Neural progenitor cell (in vitro differentiated cells): ENCODE results near the gene ADGRV1. TPM values are rescaled to one million over a fixed set of nuclear protein-coding genes. Genes with fewer than 3 reads are reported as not detected.
"Not testable (repeated sequence)": the region's sequence is repeated elsewhere in the genome, so short reads cannot be mapped to it uniquely, and the experiment has no call there.

ENCODE experiments used
- DNase-seq: peaks from one replicate; pipeline ENCODE4 v3.0.0-alpha.2; 2016; ENCODE audit warnings: low spot score
- H2AFZ ChIP-seq: fragments of 200-600 bp; sonication (generic); replicated peaks from 2 replicates; pipeline ENCODE4 v1.6.1; 2016; ENCODE audit warnings: antibody characterized with exemption
- H3F3A ChIP-seq: fragments of 200-600 bp; sonication (generic); 2 replicates; pipeline ENCODE4 v1.6.1; 2016; ENCODE audit warnings: antibody characterized with exemption, low read depth
- H3K27ac ChIP-seq: fragments of 200-600 bp; sonication (generic); 2 replicates; pipeline ENCODE4 v1.5.1; 2016; ENCODE audit warnings: mild to moderate bottlenecking
- H3K27me3 ChIP-seq: fragments of 200-600 bp; sonication (generic); 2 replicates; pipeline ENCODE4 v1.6.1; 2016; ENCODE audit warnings: mild to moderate bottlenecking, moderate library complexity
- H3K36me3 ChIP-seq: fragments of 200-600 bp; sonication (generic); 2 replicates; pipeline ENCODE4 v1.5.1; 2016
- H3K4me1 ChIP-seq: fragments of 200-600 bp; sonication (generic); 2 replicates; pipeline ENCODE4 v1.6.1; 2016; ENCODE audit warnings: mixed run types
- H3K4me2 ChIP-seq: fragments of 200-600 bp; sonication (generic); 2 replicates; pipeline ENCODE4 v1.6.1; 2016
- H3K4me3 ChIP-seq: fragments of 200-600 bp; sonication (generic); 2 replicates; pipeline ENCODE4 v1.5.1; 2016
- H3K79me2 ChIP-seq: fragments of 200-600 bp; sonication (generic); 2 replicates; pipeline ENCODE4 v1.6.1; 2016; ENCODE audit warnings: low read depth
- H3K9ac ChIP-seq: fragments of 200-600 bp; sonication (generic); 2 replicates; pipeline ENCODE4 v1.6.1; 2016
- H3K9me3 ChIP-seq: fragments of 200-600 bp; sonication (generic); 2 replicates; pipeline ENCODE4 v1.5.1; 2016; ENCODE audit warnings: low read depth
- H4K20me1 ChIP-seq: fragments of 200-600 bp; sonication (generic); 2 replicates; pipeline ENCODE4 v1.6.1; 2016; ENCODE audit warnings: low read depth
- H3K27ac Mint-ChIP-seq: 3 replicates; pipeline ENCODE4 v1.8.0; 2021; ENCODE audit warnings: mixed read lengths
- H3K27me3 Mint-ChIP-seq: 2 replicates; pipeline ENCODE4 v1.8.0; 2022; ENCODE audit warnings: low read depth, mild to moderate bottlenecking, inconsistent platforms, moderate library complexity, mixed read lengths; ENCODE audit not compliant: insufficient read depth
- H3K36me3 Mint-ChIP-seq: 3 replicates; pipeline ENCODE4 v1.8.0; 2021; ENCODE audit warnings: mixed read lengths
- H3K4me1 Mint-ChIP-seq: 3 replicates; pipeline ENCODE4 v1.8.0; 2021; ENCODE audit warnings: mixed read lengths
- H3K4me3 Mint-ChIP-seq: 3 replicates; pipeline ENCODE4 v1.8.0; 2021; ENCODE audit warnings: mild to moderate bottlenecking, moderate library complexity, mixed read lengths
- H3K9me3 Mint-ChIP-seq: 3 replicates; pipeline ENCODE4 v1.8.0; 2020; ENCODE audit warnings: mixed read lengths
- EZH2 ChIP-seq: fragments of 200-600 bp; sonication (generic); IDR thresholded peaks from 2 replicates; pipeline ENCODE4 v1.6.1; 2017; ENCODE audit warnings: antibody characterized with exemption, mild to moderate bottlenecking, moderate library complexity
- EZH2phosphoT487 ChIP-seq: fragments of 200-600 bp; sonication (generic); IDR thresholded peaks from 2 replicates; pipeline ENCODE4 v1.6.1; 2017; ENCODE audit warnings: antibody characterized with exemption
- total RNA-seq: library from RNA; depleted of rRNA; stranded (reverse); fragments of >200 nt; gene quantifications from 2 replicates; pipeline ENCODE4 v1.2.3, GENCODE V29; 2015; ENCODE audit warnings: low replicate concordance
- TF ChIP-seq, protein P1 (sequence below): fragments of 200-600 bp; sonication (generic); IDR thresholded peaks from 2 replicates; pipeline ENCODE4 v1.5.1; 2017; ENCODE audit warnings: antibody characterized with exemption, mild to moderate bottlenecking

The ADGRV1 gene
- total RNA-seq, 1 donor from 2014 or later, result 151 TPM

DNA sequence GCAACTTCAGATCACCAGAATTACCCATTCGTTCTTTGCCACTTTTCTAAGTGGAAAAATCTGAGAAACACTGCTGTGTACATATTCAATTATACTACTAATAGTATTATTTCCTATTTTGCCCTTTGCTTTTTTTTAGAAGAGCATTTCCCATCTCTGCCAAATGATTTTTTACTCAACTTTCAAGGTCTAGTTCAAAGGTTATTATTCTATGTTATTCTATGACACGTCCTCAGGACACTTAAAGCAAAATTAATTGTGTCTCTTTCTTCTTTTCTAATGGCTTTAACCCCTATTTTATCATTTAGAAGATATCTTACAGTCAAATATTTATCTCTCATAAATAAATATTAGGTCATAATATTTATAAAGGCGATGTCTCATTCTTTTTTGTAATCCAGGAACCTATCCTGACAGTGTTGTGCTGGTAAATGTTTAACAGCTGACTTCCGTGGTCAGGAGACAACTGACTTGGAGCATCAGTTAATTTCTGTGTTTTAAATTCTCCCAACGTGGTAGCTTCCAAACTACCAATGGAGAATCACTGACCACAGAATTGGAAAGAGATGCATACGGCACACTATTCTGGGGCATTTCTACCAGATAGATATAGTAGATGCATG, 449.3 kb downstream of the ADGRV1 start:
- H3K27me3 Mint-ChIP-seq, result no peaks in the 10 kb centered on the region
- Histone ChIP-seq H3K27me3 (no peaks in the 10 kb centered on the region), H3K4me2 (no peak overlapping the region), H3K4me3 (no peak overlapping the region), H3K9me3 (no peaks in the 10 kb centered on the region), H3K9ac (no peak overlapping the region), H2AFZ (no peak overlapping the region), H3F3A (no peaks in the 10 kb centered on the region), H3K79me2 (no peaks in the 10 kb centered on the region), H4K20me1 (no peaks in the 10 kb centered on the region), H3K4me1 (no peaks in the 10 kb centered on the region), H3K36me3 (no peaks in the 10 kb centered on the region), H3K27ac (no peak overlapping the region)
- H3K9me3 Mint-ChIP-seq, result no peaks in the 10 kb centered on the region
- DNase-seq, result no peak
- H3K27ac Mint-ChIP-seq, result no peak overlapping the region
- H3K36me3 Mint-ChIP-seq, result peaks cover 2% of the 10 kb centered on the region
- TF ChIP-seq, protein P1, sequence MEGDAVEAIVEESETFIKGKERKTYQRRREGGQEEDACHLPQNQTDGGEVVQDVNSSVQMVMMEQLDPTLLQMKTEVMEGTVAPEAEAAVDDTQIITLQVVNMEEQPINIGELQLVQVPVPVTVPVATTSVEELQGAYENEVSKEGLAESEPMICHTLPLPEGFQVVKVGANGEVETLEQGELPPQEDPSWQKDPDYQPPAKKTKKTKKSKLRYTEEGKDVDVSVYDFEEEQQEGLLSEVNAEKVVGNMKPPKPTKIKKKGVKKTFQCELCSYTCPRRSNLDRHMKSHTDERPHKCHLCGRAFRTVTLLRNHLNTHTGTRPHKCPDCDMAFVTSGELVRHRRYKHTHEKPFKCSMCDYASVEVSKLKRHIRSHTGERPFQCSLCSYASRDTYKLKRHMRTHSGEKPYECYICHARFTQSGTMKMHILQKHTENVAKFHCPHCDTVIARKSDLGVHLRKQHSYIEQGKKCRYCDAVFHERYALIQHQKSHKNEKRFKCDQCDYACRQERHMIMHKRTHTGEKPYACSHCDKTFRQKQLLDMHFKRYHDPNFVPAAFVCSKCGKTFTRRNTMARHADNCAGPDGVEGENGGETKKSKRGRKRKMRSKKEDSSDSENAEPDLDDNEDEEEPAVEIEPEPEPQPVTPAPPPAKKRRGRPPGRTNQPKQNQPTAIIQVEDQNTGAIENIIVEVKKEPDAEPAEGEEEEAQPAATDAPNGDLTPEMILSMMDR, result no peak
- TF ChIP-seq EZH2phosphoT487, result no peak
- TF ChIP-seq EZH2, result no peak
- no peak overlapping the region for H3K4me3 Mint-ChIP-seq
- peaks cover 4% of the 10 kb centered on the region for H3K4me1 Mint-ChIP-seq

DNA sequence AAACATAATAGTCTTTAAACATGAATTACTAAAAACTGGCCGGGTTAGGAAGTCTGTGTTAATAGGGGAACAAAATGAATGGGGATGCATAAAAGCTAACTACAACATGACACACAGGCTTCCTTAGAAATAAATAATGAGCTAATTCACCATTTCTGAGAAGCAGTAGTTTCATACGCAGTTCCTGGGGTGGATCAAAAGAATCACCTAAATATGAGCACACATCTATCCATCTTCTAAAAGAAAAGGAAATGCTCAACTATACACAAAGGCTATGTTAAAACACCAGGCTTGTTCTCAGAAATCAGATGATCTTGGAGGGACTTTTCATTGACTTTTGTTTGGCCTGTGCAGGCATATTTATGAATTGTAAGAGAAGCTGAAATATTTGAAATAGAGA, 451.5 kb downstream of the ADGRV1 start:
- no peaks in the 10 kb centered on the region for H3K27me3 ChIP-seq
- H3K4me3 ChIP-seq, result no peak overlapping the region
- no peaks in the 10 kb centered on the region for H3K36me3 ChIP-seq
- H2AFZ ChIP-seq, result no peak overlapping the region
- no peaks in the 10 kb centered on the region for H3F3A ChIP-seq
- no peak overlapping the region for H3K4me2 ChIP-seq
- Mint-ChIP-seq H3K9me3 (peaks cover 15% of the 10 kb centered on the region), H3K27me3 (peaks cover under 1% of the 10 kb centered on the region), H3K27ac (no peak overlapping the region), H3K36me3 (peaks cover 18% of the 10 kb centered on the region), H3K4me3 (no peak overlapping the region), H3K4me1 (peaks cover 4% of the 10 kb centered on the region)
- no peak overlapping the region for H3K9ac ChIP-seq
- no peak overlapping the region for H3K27ac ChIP-seq
- H4K20me1 ChIP-seq, result no peaks in the 10 kb centered on the region
- no peaks in the 10 kb centered on the region for H3K4me1 ChIP-seq
- no peaks in the 10 kb centered on the region for H3K9me3 ChIP-seq
- H3K79me2 ChIP-seq, result peaks cover 4% of the 10 kb centered on the region
- DNase-seq, result no peak
- TF ChIP-seq EZH2, result no peak
- TF ChIP-seq, protein P1, result no peak
- no peak for TF ChIP-seq EZH2phosphoT487

DNA sequence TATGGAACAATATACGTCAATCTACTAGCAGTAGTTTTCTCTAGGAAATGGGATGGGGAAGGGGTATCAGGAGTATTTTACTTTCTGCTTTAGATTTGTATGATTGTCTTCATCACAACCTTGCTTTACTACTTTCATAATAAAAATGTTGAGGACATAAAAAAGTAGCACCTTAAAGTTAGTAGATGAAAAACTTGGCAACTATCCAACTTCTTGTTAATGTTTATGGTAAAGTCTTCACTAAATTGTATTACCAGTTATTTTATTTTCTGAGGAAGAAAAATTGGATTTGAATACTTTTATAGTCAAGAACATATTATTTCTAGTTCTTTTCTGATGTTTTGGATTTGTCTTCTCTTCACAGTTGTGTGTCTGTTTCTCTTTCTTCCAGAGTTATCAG, 452.4 kb downstream of the ADGRV1 start:
- no peaks in the 10 kb centered on the region for H3K36me3 ChIP-seq
- no peaks in the 10 kb centered on the region for H3K4me1 ChIP-seq
- H2AFZ ChIP-seq, result no peak overlapping the region
- no peaks in the 10 kb centered on the region for H3K4me1 Mint-ChIP-seq
- H3K9me3 Mint-ChIP-seq, result peaks cover 23% of the 10 kb centered on the region
- H3K27ac Mint-ChIP-seq, result no peak overlapping the region
- TF ChIP-seq EZH2phosphoT487 (no peak), EZH2 (no peak)
- TF ChIP-seq, protein P1, result no peak
- H3K36me3 Mint-ChIP-seq, result peaks cover 23% of the 10 kb centered on the region
- no peak for DNase-seq
- H3K4me2 ChIP-seq, result no peak overlapping the region
- no peaks in the 10 kb centered on the region for H3K9me3 ChIP-seq
- peaks cover 2% of the 10 kb centered on the region for H3K27me3 Mint-ChIP-seq
- no peak overlapping the region for H3K4me3 ChIP-seq
- H3F3A ChIP-seq, result no peaks in the 10 kb centered on the region
- no peaks in the 10 kb centered on the region for H3K27me3 ChIP-seq
- peaks cover 4% of the 10 kb centered on the region for H3K79me2 ChIP-seq
- no peak overlapping the region for H3K4me3 Mint-ChIP-seq
- no peaks in the 10 kb centered on the region for H4K20me1 ChIP-seq
- no peak overlapping the region for H3K27ac ChIP-seq
- no peak overlapping the region for H3K9ac ChIP-seq

DNA sequence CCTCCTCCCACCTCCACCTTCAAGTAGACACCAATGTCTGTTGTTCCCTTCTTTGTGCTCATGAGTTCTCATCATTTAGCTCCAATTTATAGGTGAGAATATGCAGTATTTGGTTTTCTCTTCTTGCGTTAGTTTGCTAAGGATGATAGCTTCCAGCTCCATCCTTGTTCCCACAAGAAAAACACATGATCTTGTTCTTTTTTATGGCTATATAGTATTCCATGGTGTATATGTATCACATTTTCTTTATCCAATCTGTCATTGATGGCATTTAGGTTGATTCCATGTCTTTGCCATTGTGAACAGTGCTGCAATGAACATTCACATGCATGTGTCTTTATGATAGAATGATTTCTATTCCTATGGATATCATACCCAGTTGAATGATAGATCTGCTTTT, 454.3 kb downstream of the ADGRV1 start:
- H3K9me3 Mint-ChIP-seq, result peaks cover 23% of the 10 kb centered on the region
- not testable (repeated sequence) for H3K4me3 Mint-ChIP-seq, DNase-seq, H2AFZ ChIP-seq, H3K27ac ChIP-seq, H3K79me2 ChIP-seq, H3K27me3 ChIP-seq, H3K27ac Mint-ChIP-seq, H3K4me1 ChIP-seq, H3K9ac ChIP-seq, H3K4me3 ChIP-seq, H3K4me1 Mint-ChIP-seq, H3K4me2 ChIP-seq, H3K27me3 Mint-ChIP-seq, H3F3A ChIP-seq, H3K36me3 ChIP-seq, H4K20me1 ChIP-seq, H3K9me3 ChIP-seq
- H3K36me3 Mint-ChIP-seq, result peaks cover 21% of the 10 kb centered on the region
